Bone marrow (tissue), 2 donors: Measurements from ENCODE around the gene ZNF292.
"Not testable (repeated sequence)": the region's sequence is repeated elsewhere in the genome, so short reads cannot be mapped to it uniquely, and the experiment has no call there.

ENCODE experiments used
- DNase-seq, 2 donors: peaks; one replicate each; lab custom pipeline; 2025; lab: John Stamatoyannopoulos, UW

The ZNF292 gene

DNA sequence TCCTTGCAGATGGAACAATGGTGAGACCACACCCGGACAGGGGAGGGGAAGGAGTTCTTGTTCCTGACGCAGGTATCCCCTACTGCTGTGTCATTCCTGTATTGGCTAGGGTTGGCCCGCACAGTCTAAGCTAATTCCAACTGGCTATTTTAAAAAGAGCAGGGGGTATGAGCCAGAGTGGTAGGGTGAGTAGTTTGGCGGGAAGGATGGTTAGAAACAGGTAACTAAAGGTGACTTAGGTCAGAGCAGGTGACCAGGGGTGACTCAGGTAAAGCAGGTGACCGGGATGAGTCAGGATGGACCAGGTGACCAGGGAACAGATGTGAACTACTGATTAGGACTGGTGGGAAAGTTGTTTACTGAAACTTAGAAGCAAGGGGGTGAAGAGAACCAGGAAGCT, 58.0 kb downstream of the ZNF292 start:
- no peak for DNase-seq

DNA sequence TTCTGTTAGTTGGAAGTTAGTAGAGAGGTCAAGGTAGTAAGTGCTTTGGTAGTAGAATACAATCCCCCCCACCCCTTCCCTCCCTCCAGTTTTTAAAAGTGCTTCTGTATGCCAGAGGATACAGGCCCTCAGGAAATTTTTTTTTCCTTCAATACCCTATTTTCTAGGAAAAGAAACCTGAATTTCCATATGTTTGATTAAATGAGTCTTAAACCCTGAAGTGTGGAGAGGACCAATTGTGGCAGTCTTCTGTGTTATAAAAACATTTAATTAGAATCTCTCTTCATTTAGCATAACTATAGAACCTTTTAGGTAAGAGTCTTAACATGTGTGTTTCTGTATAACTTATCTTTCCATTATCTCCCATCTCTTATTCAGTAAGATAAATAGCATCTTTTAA, 59.5 kb downstream of the ZNF292 start:
- DNase-seq = no peak

DNA sequence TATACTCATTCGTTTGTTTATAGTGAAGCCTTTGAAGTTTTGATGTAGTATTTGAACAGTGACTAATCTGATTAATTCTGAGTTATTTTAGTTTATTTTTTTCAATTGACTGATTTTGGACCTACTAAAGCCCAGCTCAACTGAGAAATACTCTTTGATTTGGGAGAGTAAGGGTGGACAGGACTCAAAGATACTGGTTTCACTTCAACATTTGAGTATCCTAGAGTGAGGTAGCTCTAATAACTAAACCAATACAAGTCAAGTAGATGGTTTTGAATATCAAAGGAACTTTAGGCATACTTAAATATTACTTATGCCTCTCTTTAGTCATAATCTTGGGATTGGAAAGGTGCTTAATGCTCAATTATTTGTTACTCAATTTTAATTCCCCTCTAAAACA, 65.6 kb downstream of the ZNF292 start:
- no peak for DNase-seq

DNA sequence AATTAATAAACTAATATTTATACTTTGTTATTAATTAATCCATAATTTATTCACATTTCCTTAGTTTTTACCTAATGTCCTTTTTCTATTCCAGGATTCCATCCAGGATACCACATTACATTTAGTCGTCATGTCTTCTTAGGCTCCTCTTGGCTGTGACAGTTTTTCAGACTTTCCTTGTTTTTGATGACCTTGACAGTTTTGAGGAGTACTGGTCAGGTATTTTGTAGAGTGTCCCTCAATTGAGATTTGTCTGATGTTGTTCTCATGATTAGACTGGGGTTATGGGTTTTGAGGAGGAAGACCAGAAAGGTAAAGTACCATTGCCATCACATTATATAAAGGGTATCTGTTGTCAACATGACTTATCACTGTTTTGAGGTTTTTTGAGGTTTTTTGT, 67.3 kb downstream of the ZNF292 start:
- DNase-seq = no peak

DNA sequence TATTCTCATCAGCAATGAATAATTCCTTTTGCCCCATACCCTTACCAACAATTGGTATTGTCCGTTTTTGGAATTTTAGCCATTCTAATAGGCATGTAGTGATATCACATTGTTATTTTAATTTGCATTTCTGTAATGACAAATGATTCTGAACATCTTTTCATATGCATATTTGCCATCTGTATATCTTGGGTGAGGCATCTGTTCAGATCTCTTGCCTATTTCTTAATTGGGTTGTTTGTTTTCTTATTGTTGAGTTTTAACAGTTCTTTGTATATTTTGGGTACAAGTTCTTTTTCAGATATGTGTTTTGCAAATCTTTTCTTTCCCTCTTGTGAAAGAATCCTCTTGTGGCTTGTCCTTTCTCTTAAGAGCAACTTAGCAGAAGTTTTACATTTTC, 69.6 kb downstream of the ZNF292 start:
- no peak for DNase-seq

DNA sequence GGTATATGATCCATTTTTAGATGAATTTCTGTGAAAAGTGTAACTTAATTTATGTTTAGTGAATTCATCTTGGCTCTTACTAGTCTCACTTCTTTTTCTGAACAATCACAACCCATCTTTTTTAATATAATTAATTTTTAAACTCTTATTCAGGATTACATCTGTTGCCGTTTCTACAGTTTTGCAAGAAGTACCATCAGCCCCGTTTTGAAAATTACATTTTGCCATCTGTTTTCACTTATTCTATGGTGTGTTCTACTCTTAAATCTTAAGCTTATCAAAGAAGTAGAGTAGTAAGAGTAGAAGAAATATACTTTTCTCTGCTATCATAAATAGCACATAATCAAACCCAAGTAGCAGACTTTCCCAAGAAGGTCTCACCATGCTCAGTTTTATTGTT, 70.1 kb downstream of the ZNF292 start:
- no peak for DNase-seq

DNA sequence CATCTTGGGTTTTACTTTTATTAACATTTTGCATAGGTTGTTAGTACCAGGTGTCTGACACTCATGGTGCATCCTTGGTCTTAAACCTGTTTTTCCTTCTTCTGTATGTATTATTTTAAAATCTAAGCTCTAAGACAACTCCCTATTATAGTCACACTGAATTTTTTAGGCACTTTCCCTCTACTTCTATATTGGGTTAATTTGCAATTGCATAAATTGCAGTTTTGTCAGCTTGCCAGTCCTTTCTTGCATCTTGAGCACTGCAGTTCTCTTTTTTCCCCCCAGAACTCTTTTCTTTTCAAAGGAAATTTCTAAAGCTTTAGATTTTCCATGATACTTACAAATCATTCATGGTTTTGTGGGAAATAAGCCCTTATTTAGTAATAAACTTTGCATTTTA, 70.6 kb downstream of the ZNF292 start:
- DNase-seq = no peak

DNA sequence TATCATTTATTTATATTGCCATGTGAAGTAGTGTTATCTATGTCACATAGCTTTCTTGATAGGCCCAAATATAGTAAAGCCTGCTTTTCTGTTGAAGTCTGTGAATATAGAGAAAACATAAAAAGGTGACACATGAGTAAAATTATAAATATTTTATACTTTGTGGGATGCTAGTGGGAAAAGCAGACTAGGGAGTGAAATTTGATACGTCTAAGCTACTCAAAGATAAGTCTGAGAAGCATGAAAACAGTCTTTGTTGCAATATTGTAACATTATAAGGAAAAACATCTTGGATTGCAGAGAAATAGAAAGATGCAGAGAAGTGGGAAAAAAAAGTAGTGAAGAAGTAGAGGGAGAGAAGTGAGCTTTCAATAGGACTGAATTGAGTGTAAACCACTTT, 75.4 kb downstream of the ZNF292 start:
- no peak for DNase-seq

DNA sequence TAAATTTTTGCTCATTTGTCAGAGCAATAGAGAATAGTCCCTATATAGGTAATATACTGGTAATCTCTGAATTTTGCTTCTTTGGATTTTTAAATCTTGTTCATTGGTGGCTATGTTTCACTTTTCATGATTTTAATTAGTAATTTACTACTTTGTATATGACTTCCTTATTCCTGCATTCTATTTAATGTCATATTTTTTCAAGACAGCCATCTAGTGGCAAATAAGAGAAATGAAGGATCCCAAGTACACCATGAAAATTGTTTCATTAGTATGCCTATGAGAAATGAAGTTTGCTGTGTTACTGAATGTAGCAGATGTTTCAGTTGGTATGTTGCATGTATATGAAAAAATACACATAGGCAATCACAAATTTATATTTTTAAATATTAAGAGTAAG, 82.4 kb downstream of the ZNF292 start:
- DNase-seq = no peak

DNA sequence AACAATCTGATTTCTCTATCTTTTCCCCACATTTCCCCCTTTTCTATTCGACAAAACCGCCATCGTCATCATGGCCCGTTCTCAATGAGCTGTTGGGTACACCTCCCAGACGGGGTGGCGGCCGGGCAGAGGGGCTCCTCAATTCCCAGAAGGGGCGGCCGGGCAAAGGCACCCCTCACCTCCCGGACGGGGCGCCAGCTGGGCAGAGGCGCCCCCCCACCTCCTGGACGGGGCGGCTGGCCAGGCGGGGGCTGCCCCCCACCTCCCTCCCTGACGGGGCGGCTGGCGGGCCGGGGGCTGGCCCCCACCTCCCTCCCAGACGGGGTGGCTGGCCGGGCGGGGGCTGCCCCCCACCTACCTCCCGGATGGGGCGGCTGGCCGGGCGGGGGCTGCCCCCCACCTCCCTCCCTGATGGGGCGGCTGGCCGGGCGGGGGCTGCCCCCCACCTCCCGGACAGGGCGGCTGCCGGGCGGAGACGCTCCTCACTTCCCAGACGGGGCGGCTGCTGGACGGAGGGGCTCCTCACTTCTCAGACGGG, 83.8 kb downstream of the ZNF292 start:
- DNase-seq = not testable (repeated sequence)

DNA sequence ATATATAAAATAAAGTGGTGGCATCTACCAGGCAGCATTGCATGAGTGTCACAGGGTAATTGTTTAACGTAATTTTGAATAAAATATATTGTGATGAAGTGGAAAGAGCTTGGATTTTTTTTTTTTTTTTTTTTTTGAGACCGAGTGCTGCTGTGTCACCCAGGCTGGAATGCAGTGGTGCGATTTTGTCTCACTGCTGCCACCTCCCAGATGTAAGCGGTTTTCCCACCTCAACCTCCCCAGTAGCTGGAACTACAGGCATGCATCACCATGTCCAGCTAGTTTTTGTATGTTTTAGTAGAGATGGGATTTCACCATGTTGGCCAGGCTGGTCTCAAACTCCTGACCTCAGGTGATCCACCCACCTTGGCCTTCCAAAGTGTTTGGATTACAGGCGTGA, 85.9 kb downstream of the ZNF292 start:
- DNase-seq = no peak

DNA sequence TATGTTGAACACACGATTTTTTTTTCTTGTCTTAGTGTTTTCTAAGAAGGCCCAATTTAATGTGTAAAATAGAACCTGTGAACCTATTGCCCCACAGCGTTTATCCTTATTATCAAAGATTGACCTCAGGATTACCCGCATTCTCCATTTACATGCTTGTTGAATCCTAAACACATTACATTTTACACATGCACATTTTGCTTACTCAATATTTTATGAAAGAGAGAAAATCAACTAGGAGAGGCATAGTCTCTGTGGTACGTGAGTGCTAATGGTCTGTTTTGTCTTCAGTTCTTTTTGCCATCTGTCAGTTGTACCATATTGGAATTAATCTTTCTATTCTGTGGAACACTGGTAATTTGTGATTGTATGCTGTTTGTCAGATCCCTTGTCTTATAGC, 86.9 kb downstream of the ZNF292 start:
- DNase-seq = no peak

DNA sequence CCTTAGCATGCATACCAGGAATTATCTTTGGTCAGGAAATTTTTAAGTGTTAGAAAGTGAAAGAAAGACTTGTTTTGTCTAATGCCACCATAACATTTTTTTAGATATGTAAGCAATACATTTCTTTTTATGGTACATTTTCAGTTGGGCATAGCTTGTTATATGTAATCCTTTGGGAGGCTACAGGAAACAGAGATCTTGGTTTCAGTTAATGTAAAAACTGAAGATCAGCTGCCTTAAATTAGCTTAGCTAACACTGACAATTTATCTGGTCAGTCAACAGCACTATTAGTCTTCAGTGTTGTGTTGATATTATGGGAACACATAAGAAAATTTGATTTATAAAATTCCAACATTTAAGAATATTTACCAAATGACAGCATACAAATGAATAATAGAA, 88.4 kb downstream of the ZNF292 start:
- no peak for DNase-seq

DNA sequence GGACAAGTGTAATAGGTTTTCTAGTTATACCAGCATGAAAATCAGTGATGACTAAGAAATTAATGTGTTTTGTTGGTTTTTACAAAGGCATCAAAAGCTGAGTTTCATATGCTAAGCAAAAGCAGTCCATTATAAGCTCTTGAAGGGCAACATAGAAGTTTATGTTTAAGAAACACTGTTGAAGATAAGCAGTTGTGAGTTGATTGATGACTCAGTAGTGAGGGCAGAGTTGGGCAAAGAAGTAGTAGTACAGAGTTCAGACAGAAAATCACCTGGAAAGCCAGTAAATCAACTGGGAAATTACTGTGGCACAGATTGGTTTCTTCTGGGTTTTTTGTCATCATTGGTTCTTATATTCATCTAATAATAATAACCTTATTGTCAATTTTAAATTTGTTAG, 89.0 kb downstream of the ZNF292 start:
- DNase-seq = no peak

DNA sequence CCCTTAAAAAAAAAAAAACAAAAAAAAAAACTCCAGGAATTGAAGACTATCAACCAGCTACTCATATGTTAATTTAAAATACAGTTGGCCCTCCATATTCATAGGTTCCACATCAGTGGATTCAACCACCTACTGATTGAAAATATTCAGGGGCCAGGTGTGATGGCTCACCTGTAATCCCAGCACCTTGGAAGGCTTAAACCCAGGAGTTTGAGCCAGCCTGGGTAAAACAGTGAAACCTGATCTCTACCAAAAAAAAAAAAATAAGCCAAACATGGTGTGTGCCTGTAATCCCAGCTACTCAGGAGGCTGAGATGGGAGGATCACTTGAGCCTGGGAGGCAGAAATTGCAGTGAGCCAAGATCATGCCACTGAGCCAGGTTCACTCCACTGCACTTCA, 94.7 kb downstream of the ZNF292 start:
- DNase-seq = no peak

DNA sequence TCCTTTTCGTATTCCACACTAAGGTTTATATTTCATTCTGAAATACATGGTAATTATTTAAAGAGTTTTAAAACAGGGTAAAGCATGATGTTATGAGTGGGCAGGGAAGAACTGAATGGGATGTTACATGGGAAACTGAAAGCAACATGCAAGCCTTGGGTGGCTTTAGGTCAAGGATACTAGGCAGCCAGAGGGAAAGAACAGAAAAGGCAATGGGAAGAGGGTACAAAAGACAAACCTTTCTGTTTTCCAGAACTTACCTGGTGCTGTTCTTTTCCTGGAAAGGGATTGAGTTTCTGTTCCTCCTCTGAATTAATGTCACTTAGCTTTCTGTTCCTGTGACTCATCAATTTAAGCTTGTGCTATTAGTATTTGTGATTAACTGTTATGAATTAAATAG, 95.9 kb downstream of the ZNF292 start:
- no peak for DNase-seq

DNA sequence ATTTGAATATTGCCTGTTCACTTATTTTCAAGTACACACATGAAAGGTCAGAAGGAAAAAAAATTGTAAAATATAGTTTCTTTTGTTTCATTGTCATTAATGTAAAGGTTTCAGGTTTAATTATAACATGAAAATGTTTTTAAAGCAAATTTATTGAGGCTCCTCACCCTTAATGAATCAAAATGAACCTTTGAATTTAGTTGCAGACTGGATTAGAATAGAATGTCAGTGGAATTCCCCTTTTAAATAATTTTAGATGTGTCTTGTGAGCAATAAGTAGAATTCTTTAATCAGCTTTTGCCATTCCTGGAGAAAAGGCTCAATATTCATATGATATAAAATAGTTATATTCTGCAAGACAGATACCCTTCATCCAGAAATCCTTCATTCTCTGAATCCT, 96.4 kb downstream of the ZNF292 start:
- no peak for DNase-seq

DNA sequence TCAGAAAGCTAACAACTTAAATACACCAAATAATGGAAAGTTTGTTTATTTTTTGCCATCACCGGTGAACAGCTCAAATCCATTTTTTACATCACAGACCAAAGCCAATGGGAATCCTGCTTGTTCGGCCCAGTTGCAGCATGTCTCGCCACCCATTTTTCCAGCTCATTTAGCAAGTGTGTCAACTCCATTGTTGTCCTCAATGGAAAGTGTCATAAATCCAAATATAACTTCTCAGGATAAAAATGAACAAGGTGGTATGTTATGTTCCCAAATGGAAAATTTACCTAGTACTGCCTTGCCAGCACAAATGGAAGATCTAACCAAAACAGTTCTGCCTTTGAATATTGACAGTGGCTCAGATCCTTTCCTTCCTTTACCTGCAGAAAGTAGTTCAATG, 101.7 kb downstream of the ZNF292 start:
- no peak for DNase-seq

DNA sequence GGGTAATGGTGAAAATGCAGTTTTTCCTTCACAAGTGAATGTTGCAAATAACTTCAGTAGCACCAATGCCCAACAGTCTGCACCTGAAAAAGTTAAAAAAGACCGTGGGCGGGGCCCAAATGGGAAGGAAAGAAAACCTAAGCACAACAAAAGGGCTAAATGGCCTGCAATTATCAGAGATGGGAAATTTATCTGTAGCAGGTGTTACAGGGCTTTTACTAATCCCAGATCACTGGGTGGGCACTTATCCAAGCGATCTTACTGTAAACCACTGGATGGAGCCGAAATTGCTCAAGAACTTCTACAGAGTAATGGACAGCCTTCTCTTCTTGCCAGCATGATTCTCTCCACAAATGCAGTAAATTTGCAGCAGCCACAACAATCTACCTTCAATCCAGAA, 102.2 kb downstream of the ZNF292 start:
- no peak for DNase-seq

DNA sequence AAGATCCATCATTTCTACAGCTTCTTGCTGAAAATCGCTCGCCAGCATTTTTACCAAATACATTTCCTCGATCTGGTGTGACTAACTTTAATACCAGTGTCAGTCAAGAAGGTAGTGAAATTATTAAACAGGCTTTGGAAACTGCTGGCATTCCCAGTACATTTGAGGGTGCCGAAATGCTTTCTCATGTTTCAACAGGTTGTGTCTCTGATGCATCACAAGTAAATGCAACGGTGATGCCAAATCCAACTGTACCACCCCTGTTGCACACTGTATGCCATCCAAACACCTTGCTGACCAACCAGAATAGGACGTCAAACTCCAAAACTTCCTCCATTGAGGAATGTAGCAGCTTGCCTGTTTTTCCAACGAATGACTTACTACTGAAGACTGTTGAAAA, 102.6 kb downstream of the ZNF292 start:
- DNase-seq = no peak

DNA sequence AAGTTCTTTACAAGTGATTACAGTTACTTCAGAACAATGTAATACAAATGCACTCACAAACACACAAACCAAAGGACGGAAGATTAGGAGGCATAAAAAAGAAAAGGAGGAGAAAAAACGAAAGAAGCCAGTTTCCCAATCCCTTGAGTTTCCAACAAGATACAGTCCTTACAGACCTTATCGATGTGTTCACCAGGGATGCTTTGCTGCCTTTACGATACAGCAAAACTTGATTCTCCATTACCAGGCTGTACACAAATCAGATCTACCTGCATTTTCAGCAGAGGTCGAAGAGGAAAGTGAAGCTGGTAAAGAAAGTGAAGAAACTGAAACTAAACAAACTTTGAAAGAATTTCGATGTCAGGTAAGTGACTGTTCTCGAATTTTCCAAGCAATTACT, 104.4 kb downstream of the ZNF292 start:
- DNase-seq = no peak

DNA sequence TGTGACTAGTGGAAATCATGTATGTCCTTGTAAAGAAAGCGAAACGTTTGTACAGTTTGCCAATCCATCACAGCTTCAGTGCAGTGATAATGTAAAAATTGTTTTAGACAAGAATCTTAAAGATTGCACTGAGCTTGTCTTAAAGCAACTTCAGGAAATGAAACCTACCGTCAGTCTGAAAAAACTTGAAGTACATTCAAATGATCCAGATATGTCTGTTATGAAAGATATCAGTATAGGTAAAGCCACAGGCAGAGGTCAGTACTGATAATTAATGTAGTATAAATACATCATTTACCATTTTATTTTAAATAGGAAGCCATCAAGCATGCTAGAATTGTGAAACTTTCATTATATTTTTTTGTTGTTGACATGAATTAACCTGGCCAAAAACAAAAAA, 106.2 kb downstream of the ZNF292 start:
- DNase-seq = no peak

DNA sequence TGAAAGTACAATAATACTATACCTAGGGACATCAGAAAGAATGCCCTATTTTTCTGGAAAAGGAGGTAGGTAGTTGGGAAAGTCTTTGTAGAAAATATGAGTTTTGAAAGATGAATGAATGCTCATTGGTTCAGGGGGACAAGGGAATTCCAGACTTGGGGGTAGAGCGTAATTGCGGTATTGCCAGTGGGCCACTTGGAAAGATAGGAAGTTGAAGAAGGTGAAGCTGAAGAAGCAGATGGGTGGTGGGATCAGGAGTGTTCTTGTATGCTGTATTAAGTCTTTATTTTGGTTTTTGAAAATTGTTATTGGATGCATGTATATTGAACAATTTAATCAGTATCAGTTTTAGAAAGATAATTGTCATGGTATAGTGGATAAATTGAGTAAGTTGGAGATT, 109.1 kb downstream of the ZNF292 start:
- no peak for DNase-seq

DNA sequence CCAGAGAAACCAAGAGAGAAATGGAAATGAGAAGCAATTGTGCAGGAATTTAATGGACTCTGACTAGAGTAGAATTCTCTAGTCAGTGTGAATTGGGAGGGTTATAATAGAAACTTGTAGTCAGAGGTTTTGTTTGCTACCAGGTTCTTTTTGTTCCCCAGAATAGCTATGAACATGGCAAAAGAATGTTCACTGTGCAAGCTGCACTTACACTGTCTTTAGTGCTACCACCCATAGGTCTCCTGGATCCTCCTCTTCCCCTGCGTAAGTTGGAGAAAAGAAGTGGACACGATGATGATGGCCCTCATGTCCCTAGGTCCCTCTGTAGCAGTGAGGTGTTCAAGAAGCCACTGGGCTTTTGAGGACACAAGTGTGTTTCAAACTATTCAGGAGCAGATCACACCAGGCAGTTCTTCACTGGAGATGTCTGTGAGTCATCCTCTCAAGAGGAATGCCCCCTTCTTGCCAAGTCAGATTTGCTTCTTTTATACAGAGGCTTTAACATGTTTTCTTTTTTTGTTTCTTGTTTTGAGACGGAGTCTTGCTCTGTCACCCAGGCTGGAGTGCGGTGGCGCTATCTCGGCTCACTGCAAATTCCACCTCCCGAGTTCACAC, 119.4 kb downstream of the ZNF292 start:
- DNase-seq = no peak

DNA sequence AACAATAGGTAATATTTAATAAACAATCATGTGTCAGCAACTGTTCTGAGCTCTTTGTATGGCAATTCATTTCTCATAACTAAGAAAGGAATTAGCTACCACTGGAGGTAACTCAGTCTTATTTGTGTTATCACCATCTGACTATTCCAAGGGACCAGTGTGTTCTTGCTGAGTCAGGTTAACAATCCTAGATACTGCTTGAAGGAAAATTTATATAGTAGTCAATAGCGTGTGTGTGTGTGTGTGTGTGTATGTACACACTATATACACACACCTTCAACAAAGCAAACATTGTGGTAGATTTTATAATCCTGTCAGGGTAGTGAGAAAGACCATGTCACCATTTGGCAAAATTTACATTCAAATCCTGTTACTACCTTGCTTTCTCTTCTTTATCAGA, 121.3 kb downstream of the ZNF292 start:
- DNase-seq = no peak
